Measurements from ENCODE around the gene PRB2. TPM values are rescaled to one million over a fixed set of nuclear protein-coding genes. Genes with fewer than 3 reads are reported as not detected.

The PRB2 gene
- total RNA-seq, 2 donors from 2014 or later = not detected

GRCh38 chr12:11348439-11348838, 46.9 kb downstream of the PRB2 start:
- no peak for ATAC-seq (ENCODE audit: insufficient number of reproducible peaks, low FRiP score, low read depth)
- Histone ChIP-seq H3K4me1 (ENCODE audit: control insufficient read depth in 1 of 2, low read depth in 2 of 2) (no peaks in the 10 kb centered on the region), H3K36me3 (no peaks in the 10 kb centered on the region), H3K4me3 (no peak overlapping the region), H3K27ac (no peak overlapping the region), H3K9me3 (no peaks in the 10 kb centered on the region), H3K27me3 (replicated peaks; ENCODE audit: insufficient read depth) (no peaks in the 10 kb centered on the region)
- DNase-seq (ENCODE audit: low spot score) = no peak
- TF ChIP-seq CTCF (IDR thresholded peaks at IDR 0.05) = no peak

GRCh38 chr12:11347810-11348209, 47.6 kb downstream of the PRB2 start:
- H3K27me3 ChIP-seq (replicated peaks; ENCODE audit: insufficient read depth) = no peaks in the 10 kb centered on the region
- no peak overlapping the region for H3K4me3 ChIP-seq
- DNase-seq (ENCODE audit: low spot score) (no peak), ATAC-seq (ENCODE audit: insufficient number of reproducible peaks, low FRiP score, low read depth) (no peak)
- no peak overlapping the region for H3K27ac ChIP-seq
- H3K4me1 ChIP-seq (ENCODE audit: control insufficient read depth in 1 of 2, low read depth in 2 of 2) = no peaks in the 10 kb centered on the region
- no peaks in the 10 kb centered on the region for H3K9me3 ChIP-seq
- peak; percentile 19 for TF ChIP-seq CTCF (IDR thresholded peaks at IDR 0.05)
- no peaks in the 10 kb centered on the region for H3K36me3 ChIP-seq

- TF ChIP-seq CTCF (IDR thresholded peaks at IDR 0.05) = no peak
- Histone ChIP-seq H3K27me3 (replicated peaks; ENCODE audit: insufficient read depth) (no peaks in the 10 kb centered on the region), H3K4me1 (ENCODE audit: control insufficient read depth in 1 of 2, low read depth in 2 of 2) (no peaks in the 10 kb centered on the region), H3K4me3 (no peak overlapping the region), H3K27ac (no peak overlapping the region), H3K9me3 (no peaks in the 10 kb centered on the region), H3K36me3 (no peaks in the 10 kb centered on the region)
- ATAC-seq (ENCODE audit: insufficient number of reproducible peaks, low FRiP score, low read depth) = no peak
- no peak for DNase-seq (ENCODE audit: low spot score)
These were observed 50.9 kb downstream of the PRB2 start for GRCh38 chr12:11344500-11344899.

Other genes starting within 250 kb of the PRB2 start
- 10 to 100 TPM in 1 of 2 donors, 1 to 10 TPM in 1; 4.7 to 10.4 TPM for gene SMIM10L1, start 224.4 kb downstream of the PRB2 start, total RNA-seq
- not detected for gene TAS2R42, start 208.6 kb downstream of the PRB2 start, total RNA-seq
- not detected for gene PRB3, start 125.9 kb downstream of the PRB2 start, total RNA-seq
- not detected for gene PRB4, start 85.1 kb downstream of the PRB2 start, total RNA-seq